GM12878 (cell line): Measurements from ENCODE around the gene IFT27. TPM values are rescaled to one million over a fixed set of nuclear protein-coding genes. Genes with fewer than 3 reads are reported as not detected.

ENCODE experiments used
- ATAC-seq: fragments of 200-7000 bp; cut with Tn5 transposase; 3 replicates; pipeline ENCODE4 v1.9.1; 2020; ENCODE audit warnings: mild to moderate bottlenecking, moderate library complexity
- BruUV-seq: library from RNA; stranded (reverse); fragments of 400-500 nt; replicated peaks from 2 replicates; lab custom pipeline; 2021; lab: Mats Ljungman, UMichigan
- CTCF ChIA-PET: fragments of 300-600 bp; sonication (Branson Sonifier 250); formaldehyde crosslinking; extraction: SDS; loops from one replicate; lab custom pipeline; 2021; ENCODE audit warnings: inconsistent platforms; lab: Yijun Ruan, JAX
- POLR2A ChIA-PET: fragments of 350-600 bp; formaldehyde crosslinking; extraction: SDS; loops from one replicate; lab custom pipeline; 2021; ENCODE audit warnings: inconsistent platforms; lab: Charles Lee
- RAD21 ChIA-PET: fragments of 300-600 bp; sonication (Branson Sonifier 250); formaldehyde crosslinking; loops from one replicate; lab custom pipeline; 2023; ENCODE audit warnings: antibody characterized with exemption; ENCODE audit not compliant: unreplicated experiment; lab: Charles Lee
- SMC1A ChIA-PET: fragments of 300-600 bp; sonication (Branson Sonifier 250); formaldehyde crosslinking; loops from one replicate; lab custom pipeline; 2023; ENCODE audit not compliant: unreplicated experiment, uncharacterized antibody; lab: Charles Lee
- DNase-seq: peaks from one replicate; pipeline ENCODE4 v3.0.0-alpha.2; 2011; ENCODE audit warnings: low read depth, low spot score
- FAIRE-seq: peaks from 3 replicates; lab custom pipeline; 2011; peaks lifted over from hg19 to GRCh38; lab: Jason Lieb, UNC
- H2AFZ ChIP-seq: 2 replicates; pipeline ENCODE4 v1.6.0; 2011; ENCODE audit warnings: low read depth, low read length, control low read depth; ENCODE audit not compliant: control insufficient read depth
- H3K27ac ChIP-seq: 2 replicates; pipeline ENCODE4 v1.5.1; 2011; ENCODE audit warnings: control low read depth; ENCODE audit not compliant: control insufficient read depth, insufficient read depth
- H3K27me3 ChIP-seq, 2 experiments: replicated peaks in 1 of 2; 2 replicates each; pipeline versions ENCODE4 v1.6.0 to v1.6.1; 2011; ENCODE audit warnings: low read length in 1 of 2; ENCODE audit not compliant: control insufficient read depth in 2 of 2, insufficient read depth in 2 of 2
- H3K36me3 ChIP-seq, 2 experiments: 2 replicates each; pipeline ENCODE4 v1.5.1; 2011; ENCODE audit warnings: low read length in 1 of 2; ENCODE audit not compliant: control insufficient read depth in 2 of 2, insufficient read depth in 2 of 2
- H3K4me1 ChIP-seq: 2 replicates; pipeline ENCODE4 v1.6.1; 2011; ENCODE audit warnings: mild to moderate bottlenecking, low read length, moderate library complexity, mixed read lengths; ENCODE audit not compliant: control insufficient read depth, insufficient read depth
- H3K4me2 ChIP-seq: 2 replicates; pipeline ENCODE4 v1.6.0; 2011; ENCODE audit warnings: control low read depth; ENCODE audit not compliant: control insufficient read depth, insufficient read depth
- H3K4me3 ChIP-seq: fragments of 200-600 bp; sonication (generic); 2 replicates; pipeline ENCODE4 v1.5.1; 2016
- H3K79me2 ChIP-seq: 2 replicates; pipeline ENCODE4 v1.6.0; 2011; ENCODE audit warnings: low read length; ENCODE audit not compliant: control insufficient read depth, insufficient read depth
- H3K9ac ChIP-seq: 2 replicates; pipeline ENCODE4 v1.8.0; 2011; ENCODE audit warnings: low read length, control low read depth, mixed read lengths; ENCODE audit not compliant: control insufficient read depth, insufficient read depth
- H3K9me3 ChIP-seq: replicated peaks from 3 replicates; pipeline ENCODE4 v1.5.1; 2011; ENCODE audit warnings: mild to moderate bottlenecking, low read length; ENCODE audit not compliant: control insufficient read depth, insufficient read depth
- H4K20me1 ChIP-seq: 2 replicates; pipeline ENCODE4 v1.6.0; 2011; ENCODE audit not compliant: control insufficient read depth, insufficient read depth
- CBX3 ChIP-seq: fragments of 200-600 bp; sonication (generic); IDR thresholded peaks from 2 replicates; pipeline ENCODE4 v1.6.1; 2016; ENCODE audit warnings: low read depth, borderline replicate concordance
- CREB1 ChIP-seq: IDR thresholded peaks from 2 replicates; pipeline ENCODE4 v1.6.1; 2012; ENCODE audit warnings: low read depth, mild to moderate bottlenecking, inconsistent platforms
- CREM ChIP-seq: IDR thresholded peaks from 2 replicates; pipeline ENCODE4 v1.6.1; 2014; ENCODE audit warnings: antibody characterized with exemption, low read depth
- EED ChIP-seq: sonication (generic); IDR thresholded peaks from 2 replicates; pipeline ENCODE4 v1.6.1; 2016; ENCODE audit warnings: antibody characterized with exemption, low read depth
- HCFC1 ChIP-seq: fragments of 150-350 bp; IDR thresholded peaks from 2 replicates; pipeline ENCODE4 v1.6.1; 2014; ENCODE audit warnings: low read length
- HDAC6 ChIP-seq: fragments of 200-600 bp; sonication (generic); IDR thresholded peaks from one replicate; pipeline ENCODE4 v1.8.0; 2017; ENCODE audit warnings: antibody characterized with exemption; ENCODE audit not compliant: unreplicated experiment
- MYB ChIP-seq: fragments of 150-350 bp; IDR thresholded peaks from 2 replicates; pipeline ENCODE4 v1.6.1; 2014; ENCODE audit warnings: mild to moderate bottlenecking, low read depth, low read length, borderline replicate concordance
- PAX5 ChIP-seq: IDR thresholded peaks from 2 replicates; pipeline ENCODE4 v1.6.1; 2011; ENCODE audit warnings: low read depth, low read length, borderline replicate concordance
- PAX8 ChIP-seq: fragments of 450-650 bp; IDR thresholded peaks from 2 replicates; pipeline ENCODE4 v1.6.1; 2017; ENCODE audit warnings: mild to moderate bottlenecking, moderate library complexity
- STAT1 ChIP-seq: fragments of 450-650 bp; conservative IDR thresholded peaks from 2 replicates; pipeline ENCODE4 v1.6.1; 2014; ENCODE audit warnings: antibody characterized with exemption, mild to moderate bottlenecking
- STAT3 ChIP-seq: IDR thresholded peaks from 2 replicates; pipeline ENCODE4 v1.6.1; 2011; ENCODE audit warnings: low read depth, low read length, improper control_type of control experiment
- ZBTB33 ChIP-seq: fragments of 450-650 bp; IDR thresholded peaks from 2 replicates; pipeline ENCODE4 v1.6.1; 2017; ENCODE audit warnings: mild to moderate bottlenecking
- ZNF207 ChIP-seq: fragments of 450-650 bp; IDR thresholded peaks from 2 replicates; pipeline ENCODE4 v1.6.1; 2014; ENCODE audit warnings: antibody characterized with exemption, mild to moderate bottlenecking, borderline replicate concordance
- ZNF217 ChIP-seq: fragments of 450-650 bp; IDR thresholded peaks from 2 replicates; pipeline ENCODE4 v1.6.1; 2017; ENCODE audit warnings: antibody characterized with exemption, mild to moderate bottlenecking
- ZNF687 ChIP-seq: fragments of 450-650 bp; IDR thresholded peaks from 2 replicates; pipeline ENCODE4 v1.6.1; 2017; ENCODE audit warnings: mild to moderate bottlenecking, moderate library complexity
- ZSCAN29 ChIP-seq: fragments of 450-650 bp; IDR thresholded peaks from 2 replicates; pipeline ENCODE4 v1.6.1; 2017; ENCODE audit warnings: mild to moderate bottlenecking, moderate library complexity
- ZZZ3 ChIP-seq: IDR thresholded peaks from 2 replicates; pipeline ENCODE4 v1.6.1; 2011; ENCODE audit warnings: low read depth; ENCODE audit not compliant: control insufficient read depth, insufficient read length
- WGBS: methylation state at CpG from one replicate; pipeline ENCODE4 v1.1.6; 2016; ENCODE audit warnings: low lambda C conversion rate; ENCODE audit not compliant: insufficient replicate concordance, insufficient coverage; ENCODE audit errors: missing lambda C conversion rate; 5-methylcytosine and 5-hydroxymethylcytosine counted together
- in situ Hi-C: fragments of 300-500 bp; cut with MboI; formaldehyde crosslinking; loops from 9 replicates; pipeline ENCODE4 v1.14.3; 2018; ENCODE audit warnings: mixed read lengths
- intact Hi-C: fragments of 100-400 bp; cut with micrococcal nuclease; formaldehyde crosslinking; loops from one replicate; pipeline ENCODE4 v1.14.2; 2022; ENCODE audit not compliant: unreplicated experiment
- polyA plus RNA-seq, 11 experiments: library from polyadenylated mRNA; depleted of rRNA in 4 of 11; unstranded in 6 of 11; stranded (reverse) in 5 of 11; fragments of >200 nt; fragmentation: Nextera tagmentation in 4 of 11; fragmentation: Illumina TruSeq in 1 of 11; extraction: Ambion mirVana in 4 of 11; extraction: Trizol in 1 of 11; gene quantifications; 1 replicate in 1 of 11; 2 replicates in 10 of 11; pipeline versions ENCODE4 v1.2.1 to v1.2.3, GENCODE V29; 2011 to 2016; ENCODE audit warnings: inconsistent platforms in 2 of 11, missing spikeins in 2 of 11, low read depth in 1 of 11
- total RNA-seq, 4 experiments: library from RNA; depleted of rRNA in 3 of 4; stranded (reverse); fragments of >200 nt in 3 of 4; fragmentation: Illumina TruSeq in 1 of 4; extraction: Trizol in 1 of 4; gene quantifications; 2 replicates each; pipeline versions ENCODE4 v1.2.1 to v1.2.3, GENCODE V29; 2013 to 2021
- TF ChIP-seq, protein P1 (sequence below): fragments of 450-650 bp; IDR thresholded peaks from 2 replicates; pipeline ENCODE4 v1.6.1; 2016; ENCODE audit warnings: mild to moderate bottlenecking

The IFT27 gene
- total and polyA plus RNA-seq, 10 of the 15 experiments (the other 5 are each of a cell fraction or from before 2014, with no cell fraction given): 2.7 to 32.5 (median 10.2) TPM

- TF ChIP-seq ZBTB33 (no peak), ZNF217 (no peak), CREM (no peak), EED (no peak), MYB (no peak)
- TF ChIP-seq, protein P1, sequence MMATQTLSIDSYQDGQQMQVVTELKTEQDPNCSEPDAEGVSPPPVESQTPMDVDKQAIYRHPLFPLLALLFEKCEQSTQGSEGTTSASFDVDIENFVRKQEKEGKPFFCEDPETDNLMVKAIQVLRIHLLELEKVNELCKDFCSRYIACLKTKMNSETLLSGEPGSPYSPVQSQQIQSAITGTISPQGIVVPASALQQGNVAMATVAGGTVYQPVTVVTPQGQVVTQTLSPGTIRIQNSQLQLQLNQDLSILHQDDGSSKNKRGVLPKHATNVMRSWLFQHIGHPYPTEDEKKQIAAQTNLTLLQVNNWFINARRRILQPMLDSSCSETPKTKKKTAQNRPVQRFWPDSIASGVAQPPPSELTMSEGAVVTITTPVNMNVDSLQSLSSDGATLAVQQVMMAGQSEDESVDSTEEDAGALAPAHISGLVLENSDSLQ: no peak
- TF ChIP-seq, all 136 proteins: peak for 0
These were observed 49.9 kb downstream of the IFT27 start (continued) for GRCh38 chr22:36726007-36726380.

DNA sequence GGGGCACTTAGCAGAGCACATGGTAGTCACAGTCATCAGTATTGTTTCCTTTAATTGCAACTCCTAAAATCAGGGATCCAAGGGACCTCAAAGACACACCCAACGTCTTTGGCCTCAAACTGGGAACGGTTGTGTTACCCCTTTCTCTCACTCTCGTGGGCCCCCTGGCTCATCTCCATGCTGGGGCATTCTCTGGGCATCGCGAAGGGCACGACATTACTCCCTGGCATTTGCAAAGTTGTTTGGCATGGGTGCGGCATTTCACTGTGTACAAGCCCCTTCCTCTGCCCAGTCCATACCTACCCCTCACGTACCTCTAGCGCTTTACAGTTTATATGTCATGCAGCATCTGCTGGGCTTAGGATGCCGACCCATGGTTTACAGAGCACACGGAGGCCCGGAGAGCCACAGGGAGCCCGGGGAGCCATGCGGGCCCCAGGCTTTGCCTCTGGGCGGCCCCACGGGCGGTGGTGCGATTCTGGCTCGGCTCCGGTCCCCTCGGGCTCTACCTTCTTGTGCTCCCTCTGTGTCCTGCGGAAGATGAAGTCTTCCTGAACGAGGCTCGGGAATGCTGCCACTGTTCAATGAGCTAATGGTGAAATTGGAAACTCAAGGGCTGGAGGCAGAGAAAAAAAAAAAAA, 50.4 kb downstream of the IFT27 start:
- POLR2A ChIA-PET: interaction anchor here (0.6 kb wide), 1 partner anchor 250 kb away, joined by 3 read pairs; no protein-coding TSS in a partner anchor
- Histone ChIP-seq H4K20me1 (no peaks in the 10 kb centered on the region), H3K27me3 (peaks cover 0 to 5% of the 10 kb centered on the region in 2 experiments; a peak in 3 of 4 replicates), H2AFZ (no peak overlapping the region), H3K27ac (no peak overlapping the region), H3K79me2 (no peaks in the 10 kb centered on the region), H3K9me3 (no peaks in the 10 kb centered on the region), H3K4me1 (no peaks in the 10 kb centered on the region), H3K4me3 (no peak overlapping the region), H3K4me2 (no peak overlapping the region), H3K9ac (no peak overlapping the region), H3K36me3 (no peaks in the 10 kb centered on the region)
- no TSS peak for BruUV-seq
- FAIRE-seq (no peak), ATAC-seq (no peak), DNase-seq (no peak)
- SMC1A ChIA-PET: no interaction called here
- in situ Hi-C loops (no loop called here), intact Hi-C loops (no loop called here)
- 31% methylated on average over 24 of the region's 24 CpGs for WGBS
- CTCF ChIA-PET: no interaction called here
- RAD21 ChIA-PET: no interaction called here
- TF ChIP-seq ZZZ3: no peak
- no peak for TF ChIP-seq CREB1
- TF ChIP-seq ZSCAN29: no peak
- no peak for TF ChIP-seq PAX8
- no peak for TF ChIP-seq PAX5
- no peak for TF ChIP-seq STAT3
- no peak for TF ChIP-seq HCFC1
- no peak for TF ChIP-seq ZNF207
- TF ChIP-seq STAT1: no peak
- no peak for TF ChIP-seq ZNF687
- TF ChIP-seq HDAC6: no peak
- no peak for TF ChIP-seq CBX3
